Activated CD8-positive, alpha-beta memory T cell treated with anti-CD3 and anti-CD28 coated beads, Interleukin-2, amount 50 U/mL, for 4 hours (primary cell): Measurements from ENCODE around the gene STPG3.
A peak's percentile ranks its signal among the peaks of the same experiment; 100 is the strongest.

Experiments
- DNase-seq: peaks from one replicate; pipeline ENCODE4 v3.0.0-alpha.2; 2020

Gene STPG3

DNA sequence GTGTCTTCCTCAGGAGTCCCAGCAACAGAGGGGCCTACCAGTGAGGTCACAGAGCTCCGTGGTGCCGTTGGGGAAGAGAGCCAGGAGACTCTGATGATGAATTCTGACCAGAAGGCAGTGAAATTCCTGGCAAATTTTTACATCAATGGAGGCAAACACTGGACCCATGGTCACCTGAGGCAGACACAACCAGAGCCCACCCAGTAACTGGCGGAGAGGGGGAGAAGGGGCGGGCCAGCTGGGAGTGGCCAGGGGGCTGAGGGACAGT lies at the start of gene STPG3:
Gene STPG3 (plus strand): TSS at position 93 of the 268 bp plus-strand sequence. CDS start 1 bp downstream, at position 94.
- no peak for DNase-seq

DNA sequence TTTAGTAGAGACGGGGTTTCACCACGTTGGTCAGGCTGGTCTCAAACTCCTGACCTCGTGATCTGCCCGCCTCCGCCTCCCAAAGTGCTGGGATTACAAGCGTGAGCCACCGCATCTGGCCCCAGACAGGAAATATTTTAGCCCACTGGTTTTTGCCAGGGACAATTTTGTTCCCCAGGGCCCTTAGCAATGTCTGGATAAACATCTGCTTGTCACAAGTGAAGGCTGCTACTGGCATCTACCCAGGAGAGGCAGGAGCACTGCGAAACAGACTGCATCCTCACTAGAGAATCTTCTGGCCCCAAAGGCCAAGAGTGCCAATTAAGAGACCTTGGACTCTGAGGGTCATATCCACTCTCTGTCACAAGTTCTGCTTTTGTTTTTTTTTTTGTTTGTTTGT lies 48.1 kb upstream of the STPG3 start:
- no peak for DNase-seq

DNA sequence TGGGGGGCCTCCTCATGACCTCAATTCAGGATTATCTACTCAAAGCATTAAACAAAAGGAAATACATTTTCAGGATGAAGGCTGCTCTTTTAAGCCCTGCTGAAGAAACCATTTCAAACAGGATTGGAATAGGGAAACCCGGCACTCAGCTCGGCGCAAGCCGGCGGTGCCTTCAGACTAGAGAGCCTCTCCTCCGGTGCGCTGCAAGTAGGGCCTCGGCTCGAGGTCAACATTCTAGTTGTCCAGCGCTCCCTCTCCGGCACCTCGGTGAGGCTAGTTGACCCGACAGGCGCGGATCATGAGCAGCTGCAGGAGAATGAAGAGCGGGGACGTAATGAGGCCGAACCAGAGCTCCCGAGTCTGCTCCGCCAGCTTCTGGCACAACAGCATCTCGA lies 46.4 kb upstream of the STPG3 start:
- DNase-seq: no peak

DNA sequence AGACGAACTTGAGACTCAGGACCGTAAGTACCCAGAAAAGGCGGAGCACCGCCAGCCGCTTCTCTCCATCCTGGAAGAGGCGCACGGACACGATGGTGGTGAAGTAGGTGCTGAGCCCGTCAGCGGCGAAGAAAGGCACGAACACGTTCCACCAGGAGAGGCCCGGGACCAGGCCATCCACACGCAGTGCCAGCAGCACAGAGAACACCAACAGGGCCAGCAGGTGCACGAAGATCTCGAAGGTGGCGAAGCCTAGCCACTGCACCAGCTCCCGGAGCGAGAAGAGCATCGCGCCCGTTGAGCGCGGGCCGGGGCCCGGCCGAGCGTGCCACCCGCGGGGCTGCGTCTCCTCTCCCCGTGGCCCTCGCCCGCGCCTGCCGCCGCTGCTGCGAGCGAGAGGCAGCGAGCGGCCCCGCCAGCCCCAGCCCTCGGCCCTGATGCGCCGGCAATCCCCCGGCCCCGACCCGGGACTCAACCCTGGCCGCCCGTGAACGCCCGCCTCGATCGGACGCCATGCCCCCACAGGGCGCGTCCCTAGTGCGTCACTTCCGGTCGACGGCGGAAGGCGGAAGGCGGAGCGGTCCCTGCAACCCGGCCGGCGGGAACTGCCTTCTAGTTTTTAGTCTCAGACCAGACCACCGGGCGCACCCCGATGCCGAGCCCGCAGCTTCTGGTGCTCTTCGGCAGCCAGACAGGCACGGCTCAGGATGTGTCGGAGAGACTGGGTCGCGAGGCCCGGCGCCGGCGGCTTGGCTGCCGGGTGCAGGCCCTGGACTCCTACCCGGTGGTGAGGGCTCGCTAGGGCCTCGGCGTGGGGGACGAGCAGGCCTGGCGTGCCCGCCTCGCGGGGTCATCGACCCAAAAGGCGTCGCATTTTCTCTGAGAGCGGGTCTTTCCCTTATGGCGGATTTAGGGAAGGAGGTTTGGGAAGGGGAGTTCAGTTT lies 45.7 kb upstream of the STPG3 start, which contains the start of the genes NDOR1 and TMEM203:
Gene NDOR1 (plus strand): TSS at position 575 of the 944 bp plus-strand sequence. CDS start 78 bp downstream, at position 653.
Gene TMEM203 (minus strand): TSS at position 523 of the 944 bp plus-strand sequence. CDS start 234 bp downstream, at position 289.
- DNase-seq: peak; percentile 94

DNA sequence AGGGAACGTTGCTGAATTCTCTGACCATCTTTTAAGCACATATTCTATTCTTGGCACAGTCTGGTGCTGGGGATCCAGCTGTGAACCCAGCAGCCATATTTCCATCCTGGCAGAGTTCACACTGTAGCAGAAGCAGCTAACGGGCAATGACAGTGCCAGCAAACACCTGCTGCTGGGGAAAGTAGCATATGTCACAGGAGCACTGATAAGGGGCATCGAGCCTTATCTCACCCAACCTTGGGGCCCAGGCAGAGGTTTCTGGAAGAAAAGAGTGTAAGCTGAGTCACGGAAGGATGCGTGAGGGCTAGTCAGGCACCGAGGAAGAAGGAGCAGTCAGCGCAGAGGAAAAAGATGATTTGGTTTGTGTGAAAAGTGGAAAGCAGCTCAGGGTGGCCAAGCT lies 44.5 kb upstream of the STPG3 start:
- no peak for DNase-seq

DNA sequence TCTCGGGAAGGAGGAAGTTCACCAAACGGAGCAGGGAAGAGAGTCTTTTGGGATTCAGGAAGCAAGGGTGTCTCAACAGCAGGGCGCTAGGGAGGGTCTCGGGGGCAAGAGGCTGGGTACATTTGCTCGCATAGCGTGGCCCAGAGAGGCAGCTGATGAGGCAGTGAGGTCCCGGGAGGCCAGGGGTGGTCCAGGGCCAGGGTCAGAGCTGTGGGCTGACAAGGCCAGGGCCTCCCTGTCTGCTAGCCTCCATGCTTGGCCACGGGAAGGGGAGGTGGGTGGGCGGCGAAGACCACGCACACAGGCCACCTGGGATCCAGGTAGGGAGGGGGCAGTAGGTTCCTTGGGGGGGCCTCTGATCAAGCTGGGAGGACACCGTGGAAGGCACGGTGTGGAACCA lies 39.6 kb upstream of the STPG3 start:
- no peak for DNase-seq

DNA sequence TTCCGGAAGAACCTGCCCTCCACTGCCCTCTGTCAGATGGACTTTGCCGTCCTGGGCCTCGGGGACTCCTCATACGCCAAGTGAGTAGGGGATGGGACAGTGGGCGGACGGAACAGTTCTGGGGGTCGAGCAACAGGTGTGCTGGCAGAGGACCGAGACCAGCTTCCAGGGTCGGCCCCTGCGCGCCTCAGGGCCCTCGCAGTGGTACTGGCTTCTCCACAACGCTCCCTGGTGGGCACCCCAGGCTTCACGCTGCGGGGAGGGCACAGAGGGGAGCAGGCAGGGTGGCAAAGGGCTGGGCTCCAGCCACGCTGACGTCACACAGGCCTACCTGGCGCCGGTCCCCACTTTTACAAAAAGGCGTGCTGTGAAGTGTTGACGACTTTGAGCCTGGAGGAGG lies 38.6 kb upstream of the STPG3 start:
- no peak for DNase-seq

DNA sequence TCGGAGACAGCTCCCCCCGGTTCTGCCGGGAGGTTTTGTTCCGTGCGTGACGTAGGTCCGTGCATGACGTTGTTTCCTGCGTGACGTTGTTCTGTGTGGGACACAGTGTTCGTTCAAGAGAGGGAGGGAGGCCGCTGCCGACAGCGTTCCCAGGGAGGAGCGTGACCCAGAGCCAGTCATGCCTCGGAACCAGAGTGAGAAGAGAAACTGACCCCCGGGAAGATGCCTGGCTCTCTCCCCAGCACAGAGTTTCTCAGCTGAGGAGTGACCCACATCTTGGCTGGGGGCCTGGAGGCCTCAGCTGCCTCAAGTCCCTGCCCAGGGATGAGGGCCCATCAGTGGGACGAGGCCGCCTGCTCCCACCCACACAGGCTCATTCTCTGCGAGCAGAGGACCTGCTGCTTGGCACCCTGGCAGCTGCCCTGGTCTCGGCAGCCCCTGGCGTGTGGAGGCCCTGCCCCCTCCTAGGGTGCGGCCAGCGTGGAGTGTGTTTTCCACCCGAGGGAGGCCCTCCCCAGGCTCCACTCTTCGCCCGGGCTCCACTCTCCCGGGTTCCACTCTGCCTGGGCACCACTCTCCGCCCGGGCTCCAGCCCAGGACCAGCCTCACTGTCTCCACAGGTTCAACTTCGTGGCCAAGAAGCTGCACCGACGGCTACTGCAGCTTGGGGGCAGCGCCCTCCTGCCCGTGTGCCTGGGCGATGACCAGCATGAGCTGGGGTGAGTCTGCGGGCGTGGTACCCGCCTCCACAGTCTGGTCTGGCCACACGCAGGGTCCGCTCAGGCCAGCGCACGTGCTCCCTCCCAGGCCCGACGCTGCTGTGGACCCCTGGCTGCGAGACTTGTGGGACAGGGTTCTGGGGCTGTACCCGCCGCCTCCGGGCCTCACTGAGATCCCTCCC lies 37.7 kb upstream of the STPG3 start:
- DNase-seq: no peak

DNA sequence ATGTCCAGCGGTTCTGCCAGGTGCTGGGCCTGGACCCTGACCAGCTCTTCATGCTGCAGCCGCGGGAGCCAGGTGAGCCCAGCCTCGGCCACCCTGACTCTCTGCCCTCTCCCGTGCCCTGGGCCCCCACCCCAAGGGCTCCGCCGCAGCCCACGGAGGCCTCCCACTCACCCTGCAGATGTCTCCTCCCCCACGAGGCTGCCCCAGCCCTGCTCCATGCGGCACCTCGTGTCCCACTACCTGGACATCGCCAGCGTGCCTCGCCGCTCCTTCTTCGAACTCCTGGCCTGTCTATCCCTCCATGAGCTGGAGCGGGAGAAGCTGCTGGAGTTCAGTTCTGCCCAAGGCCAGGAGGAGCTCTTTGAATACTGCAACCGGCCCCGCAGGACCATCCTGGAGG lies 36.5 kb upstream of the STPG3 start:
- DNase-seq: no peak

DNA sequence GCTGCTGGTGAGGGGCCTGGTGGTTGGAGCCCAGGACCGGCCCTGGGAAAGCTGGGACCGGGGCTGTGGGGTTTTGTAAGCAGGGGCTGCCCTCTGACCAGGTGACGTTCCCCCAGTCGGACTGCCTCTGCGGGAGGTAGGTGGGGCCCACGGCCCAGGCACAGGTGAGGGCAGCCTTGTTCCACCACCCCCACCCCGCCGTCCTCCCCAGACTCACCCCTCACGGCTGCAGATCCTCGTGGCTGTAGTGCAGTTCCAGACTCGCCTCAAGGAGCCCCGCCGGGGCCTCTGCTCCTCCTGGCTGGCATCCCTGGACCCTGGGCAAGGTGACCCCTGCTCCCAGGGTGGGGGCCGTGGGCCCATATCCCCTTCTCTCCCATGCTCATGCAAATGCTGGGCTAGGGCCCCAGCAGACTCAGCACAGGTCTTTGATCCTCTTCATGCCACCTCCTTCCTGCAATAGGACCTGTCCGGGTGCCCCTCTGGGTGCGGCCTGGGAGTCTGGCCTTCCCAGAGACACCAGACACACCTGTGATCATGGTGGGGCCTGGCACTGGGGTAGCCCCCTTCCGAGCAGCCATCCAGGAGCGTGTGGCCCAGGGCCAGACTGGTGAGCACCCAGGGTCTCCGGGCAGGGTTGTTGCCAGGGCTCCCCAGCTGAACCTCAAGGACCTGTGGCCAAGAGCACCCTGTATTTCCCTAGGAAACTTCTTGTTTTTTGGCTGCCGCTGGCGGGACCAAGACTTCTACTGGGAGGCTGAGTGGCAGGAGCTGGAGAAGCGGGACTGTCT lies 35.7 kb upstream of the STPG3 start:
- no peak for DNase-seq

DNA sequence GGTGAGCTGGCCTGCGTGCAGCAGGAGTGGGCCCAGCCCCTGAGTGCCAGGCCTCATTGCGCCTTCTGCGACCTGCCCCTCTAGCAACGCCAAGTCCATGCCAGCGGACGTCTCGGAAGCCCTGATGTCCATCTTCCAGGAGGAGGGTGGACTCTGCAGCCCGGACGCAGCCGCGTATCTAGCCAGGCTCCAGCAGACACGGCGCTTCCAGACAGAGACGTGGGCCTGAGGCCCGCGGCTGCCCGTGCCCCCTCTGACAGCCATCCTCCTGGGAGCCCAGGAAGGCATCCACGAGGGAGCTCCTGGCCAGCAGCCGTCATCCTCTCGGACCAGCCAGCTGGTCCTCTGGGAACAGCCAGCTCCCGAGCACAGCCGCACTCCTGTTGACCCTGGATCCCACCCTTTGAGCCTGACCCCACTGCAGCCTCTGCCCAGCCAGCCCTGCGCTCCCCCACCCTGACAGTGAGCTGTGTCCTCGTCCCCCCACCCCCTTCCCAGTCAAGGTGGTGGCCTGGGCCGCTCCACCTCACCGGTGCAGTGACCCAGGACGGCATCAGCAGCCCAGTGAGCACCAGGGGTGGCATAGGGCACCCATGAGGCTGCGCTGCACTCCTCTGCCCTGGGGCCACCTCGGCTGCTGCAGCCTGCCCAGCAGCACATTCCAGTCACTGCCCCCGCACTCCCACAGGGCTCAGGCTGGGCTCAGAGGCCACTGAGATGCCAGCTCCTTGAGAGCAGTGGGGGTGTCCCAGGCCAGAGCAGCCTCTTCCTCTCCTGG lies 34.7 kb upstream of the STPG3 start:
- DNase-seq: no peak

DNA sequence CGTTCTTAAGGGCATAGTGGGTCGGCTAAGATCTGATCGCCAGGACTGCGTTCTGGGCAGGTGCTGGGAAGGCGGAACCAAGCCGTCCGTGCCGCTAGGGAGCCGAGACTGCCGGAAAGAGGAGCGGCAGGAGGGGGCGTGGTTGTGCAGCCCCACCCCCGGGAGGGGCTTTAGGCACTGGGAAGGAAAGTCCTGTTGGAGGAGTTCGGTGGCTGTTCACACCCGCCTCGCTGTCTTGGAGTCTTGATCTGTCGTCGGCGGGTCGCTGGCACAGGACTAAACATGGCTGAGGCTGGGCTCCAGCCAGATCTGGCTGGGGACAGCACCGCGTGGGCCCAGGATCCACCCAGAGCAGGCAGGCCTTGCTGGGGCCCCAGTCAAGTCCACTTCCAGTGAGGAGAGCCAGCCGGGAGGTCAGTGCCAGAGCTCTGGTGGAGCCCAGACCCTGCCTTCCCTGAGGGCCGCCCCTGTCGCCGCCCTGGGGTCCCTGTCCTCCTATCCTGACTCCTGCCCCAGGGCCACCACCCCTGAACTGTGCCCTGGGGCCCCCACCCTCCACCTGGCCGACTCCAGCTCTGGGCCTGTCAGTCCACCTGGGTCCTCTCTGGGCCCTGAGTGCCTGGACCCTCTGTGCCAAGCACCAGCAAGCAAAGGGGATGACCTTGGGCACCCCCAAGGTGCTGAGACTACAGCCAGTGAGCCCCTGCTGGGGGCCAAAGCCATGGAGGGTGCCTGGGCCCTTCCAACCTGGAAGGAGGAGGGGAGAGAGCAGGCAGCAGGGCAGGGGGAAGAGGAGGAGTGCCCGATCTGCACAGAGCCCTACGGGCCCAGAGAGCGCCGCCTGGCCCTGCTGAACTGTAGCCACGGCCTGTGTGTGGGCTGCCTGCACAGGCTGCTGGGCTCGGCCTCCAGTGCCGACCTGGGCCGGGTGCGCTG lies 33.5 kb upstream of the STPG3 start:
- no peak for DNase-seq

DNA sequence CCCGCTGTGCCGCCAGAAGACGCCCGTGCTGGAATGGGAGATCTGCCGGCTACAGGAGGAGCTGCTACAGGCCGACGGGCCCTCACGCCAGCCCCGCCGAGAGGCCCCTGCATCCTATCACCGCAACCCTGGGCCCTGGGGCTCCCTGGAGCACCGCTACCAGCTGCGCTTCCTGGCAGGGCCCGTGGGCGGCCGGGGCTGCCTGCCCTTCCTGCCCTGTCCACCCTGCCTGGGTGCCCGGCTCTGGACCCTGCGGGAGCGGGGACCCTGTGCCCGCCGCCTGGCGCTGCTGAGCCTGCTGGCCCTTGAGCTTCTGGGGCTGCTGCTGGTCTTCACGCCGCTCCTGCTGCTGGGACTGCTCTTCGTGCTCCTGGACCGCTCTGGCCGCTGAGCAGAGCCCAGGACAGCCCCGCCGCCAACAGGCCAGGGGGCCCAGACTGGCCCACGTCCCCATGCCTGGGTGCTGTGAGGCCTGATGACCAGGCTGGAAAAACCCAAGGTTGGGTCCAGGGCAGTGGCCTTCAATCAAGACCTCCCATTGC lies 32.8 kb upstream of the STPG3 start:
- no peak for DNase-seq

DNA sequence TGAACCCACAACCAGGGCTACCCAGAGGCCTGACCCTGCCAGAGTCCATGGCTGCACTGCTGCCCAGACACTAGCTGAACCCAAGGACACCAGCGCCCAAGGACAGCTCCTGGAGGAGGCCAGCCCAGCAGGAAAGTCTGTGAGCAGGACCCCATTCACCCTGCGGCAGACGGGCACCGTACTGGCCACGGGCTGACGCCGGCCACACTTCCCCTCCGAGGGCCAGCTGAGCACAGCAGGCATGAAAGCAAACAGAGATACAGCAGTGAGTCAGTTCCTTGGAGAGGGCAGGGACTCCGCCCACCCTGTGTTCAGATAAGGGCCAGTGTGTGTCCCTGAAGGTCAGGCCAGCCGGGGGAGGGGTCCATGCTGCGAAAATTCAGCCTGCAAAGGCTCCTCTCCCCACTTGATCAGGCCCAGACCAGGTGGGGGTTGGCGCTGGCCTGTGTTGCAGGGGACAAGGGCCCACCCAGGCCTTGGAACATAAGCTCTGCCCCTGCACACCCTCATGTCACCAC lies 32.3 kb upstream of the STPG3 start:
- DNase-seq: no peak

DNA sequence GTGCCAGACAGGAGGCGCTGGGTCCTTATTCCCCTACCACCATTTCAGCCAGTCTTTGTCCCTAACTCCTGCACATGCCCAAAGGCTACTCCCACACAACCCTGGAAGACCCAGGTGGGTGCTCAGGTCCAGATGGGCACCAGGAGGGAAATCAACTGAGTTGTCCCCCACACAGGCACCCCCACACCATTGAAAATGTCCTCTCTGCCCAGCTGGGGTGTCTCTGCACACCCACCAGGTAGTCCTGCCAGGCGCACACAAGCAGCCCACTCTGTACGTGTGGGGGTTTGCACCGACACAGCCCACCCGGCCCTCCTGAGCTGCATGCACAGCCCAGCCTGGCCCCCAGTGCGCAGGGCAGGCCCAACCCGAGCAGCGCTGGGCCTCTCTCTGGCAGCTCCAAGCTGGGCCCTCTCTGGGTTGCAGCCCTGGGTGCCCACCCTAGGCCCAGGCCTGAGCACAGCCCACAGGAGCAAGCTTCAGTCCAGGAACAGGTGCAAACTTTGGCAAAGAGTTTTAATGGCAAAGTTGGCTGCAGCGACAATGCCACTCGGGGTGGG lies 31.2 kb upstream of the STPG3 start:
- no peak for DNase-seq

DNA sequence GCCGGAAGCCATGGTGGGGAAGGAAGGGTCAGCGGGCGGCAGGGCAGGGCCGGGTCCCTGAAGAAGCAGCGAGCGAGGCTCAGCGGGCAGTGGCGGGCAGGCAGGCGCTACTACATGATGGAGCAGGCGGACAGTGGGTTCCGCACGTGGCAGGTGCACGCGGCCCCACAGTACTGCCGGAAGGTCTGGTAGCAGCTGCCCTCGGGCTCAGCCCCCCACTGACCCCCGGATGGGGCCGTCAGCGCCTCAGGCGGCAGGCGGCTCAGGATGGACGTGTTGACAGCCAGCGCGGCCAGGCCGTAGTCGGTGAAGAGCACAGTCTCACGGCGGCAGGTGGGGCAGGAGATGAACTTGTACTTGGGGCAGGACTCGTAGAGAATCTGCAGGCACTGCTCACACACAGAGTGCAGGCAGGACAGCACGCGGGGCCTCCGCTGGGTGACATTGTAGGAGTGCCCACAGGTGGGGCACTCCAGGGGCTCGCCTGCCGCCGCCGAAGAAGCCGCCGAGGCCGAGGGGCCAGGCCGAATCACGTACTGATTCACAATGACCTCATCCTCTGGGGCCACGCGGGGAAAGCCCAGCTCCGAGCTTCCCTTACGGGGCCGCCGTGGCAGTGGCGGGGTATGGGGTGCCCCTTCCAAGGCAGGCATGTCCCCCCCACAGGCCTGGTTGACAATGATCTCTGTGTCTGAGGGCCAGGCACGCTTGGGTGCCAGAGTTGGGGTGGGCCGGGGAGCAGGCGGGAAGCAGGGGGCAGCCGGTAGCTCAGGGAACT lies 30.6 kb upstream of the STPG3 start:
- no peak for DNase-seq

DNA sequence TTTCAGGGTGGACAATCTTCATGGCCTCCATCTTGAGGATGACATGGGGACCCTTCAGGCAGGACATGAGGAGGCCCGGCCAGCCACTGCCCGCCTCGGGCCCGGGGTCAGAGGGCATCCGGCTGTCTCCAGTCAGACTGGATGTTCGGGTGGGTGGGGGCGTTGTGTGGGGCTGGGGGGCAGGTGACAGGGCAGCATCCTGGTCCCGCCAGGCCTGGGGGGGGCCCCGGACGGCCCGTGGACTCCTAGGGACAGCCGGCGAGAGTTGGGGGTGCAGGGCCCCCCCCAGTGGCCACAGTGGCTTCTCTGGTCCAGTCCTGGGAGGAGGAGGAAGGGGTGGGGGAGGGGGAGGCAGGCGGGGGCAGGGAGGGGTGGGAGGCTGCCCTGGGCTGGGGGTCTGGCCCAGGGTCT lies 30.0 kb upstream of the STPG3 start:
- DNase-seq: no peak

DNA sequence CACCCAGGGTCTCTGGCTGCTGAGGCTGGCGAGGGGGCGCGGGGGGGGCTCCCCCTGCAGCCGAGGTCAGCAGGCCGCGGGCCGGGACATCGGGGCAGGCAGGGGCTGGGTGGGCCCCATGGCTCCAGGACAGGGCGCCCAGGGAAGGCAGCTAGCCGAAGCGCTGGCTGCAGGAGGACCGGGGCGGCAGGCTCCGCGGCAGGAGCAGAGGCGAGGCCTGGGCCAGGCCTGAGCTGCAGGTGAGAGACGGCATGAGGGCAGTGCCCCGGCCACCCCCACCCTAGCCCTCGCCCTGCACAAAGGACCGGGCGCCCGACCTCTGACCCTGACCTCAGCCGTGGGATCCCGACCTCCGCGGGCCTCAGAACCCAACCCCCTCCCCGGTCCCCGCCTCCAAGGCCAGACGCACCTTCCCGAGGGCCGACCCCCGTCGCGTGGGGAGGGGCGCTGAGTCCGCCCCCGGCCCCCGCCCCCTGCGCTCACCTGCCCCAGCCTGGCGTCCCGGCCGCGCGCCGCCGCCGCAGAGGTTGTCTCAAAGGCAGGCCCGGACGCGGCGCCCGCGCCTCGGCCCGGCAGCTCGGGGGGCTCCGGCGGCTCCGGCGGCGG lies 29.5 kb upstream of the STPG3 start:
- no peak for DNase-seq
